Suprapubic skin (tissue), 4 donors: ENCODE measurements around the gene TIMP2. TPM values are rescaled to one million over a fixed set of nuclear protein-coding genes. Genes with fewer than 3 reads are reported as not detected.

Experiments used
- DNase-seq, 2 donors: peaks; one replicate each; pipeline ENCODE4 v3.0.0-alpha.2; 2019; ENCODE audit warnings: low spot score in 2 of 2
- H3K27ac ChIP-seq: fragments of 200-600 bp; sonication (generic); one replicate; pipeline ENCODE4 v1.5.1; 2019
- H3K27me3 ChIP-seq: fragments of 200-600 bp; sonication (generic); one replicate; pipeline ENCODE4 v1.5.1; 2019
- H3K36me3 ChIP-seq: fragments of 200-600 bp; sonication (generic); one replicate; pipeline ENCODE4 v1.5.1; 2019
- H3K4me1 ChIP-seq: fragments of 200-600 bp; sonication (generic); one replicate; pipeline ENCODE4 v1.5.1; 2019
- H3K4me3 ChIP-seq: fragments of 200-600 bp; sonication (generic); one replicate; pipeline ENCODE4 v1.5.1; 2019; ENCODE audit warnings: mild to moderate bottlenecking
- H3K9me3 ChIP-seq: fragments of 200-600 bp; sonication (generic); one replicate; pipeline ENCODE4 v1.5.1; 2019
- CTCF ChIP-seq, 2 donors: fragments of 200-600 bp in 1 of 2; fragments of 450-650 bp in 1 of 2; sonication (generic) in 1 of 2; IDR thresholded peaks; one replicate each; pipeline ENCODE4 v1.5.1; 2016 to 2019; ENCODE audit warnings: antibody characterized with exemption in 2 of 2, mild to moderate bottlenecking in 1 of 2, moderate library complexity in 1 of 2
- EP300 ChIP-seq: sonication (generic); formaldehyde crosslinking; IDR thresholded peaks from one replicate; pipeline ENCODE4 v1.6.1; 2017; ENCODE audit warnings: antibody characterized with exemption
- POLR2A ChIP-seq, 2 donors: fragments of 450-650 bp; IDR thresholded peaks; one replicate each; pipeline ENCODE4 v1.6.1; 2017; ENCODE audit warnings: antibody characterized with exemption in 2 of 2, mild to moderate bottlenecking in 2 of 2, moderate library complexity in 2 of 2
- POLR2AphosphoS5 ChIP-seq, 3 donors: sonication (generic); formaldehyde crosslinking; IDR thresholded peaks; one replicate each; pipeline ENCODE4 v1.6.1; 2017; ENCODE audit warnings: antibody characterized with exemption in 3 of 3
- WGBS: methylation state at CpG from one replicate; pipeline ENCODE4 v1.1.5; 2018; 5-methylcytosine and 5-hydroxymethylcytosine counted together
- total RNA-seq, 4 donors: library from RNA; depleted of rRNA; stranded (reverse); fragments of >200 nt; gene quantifications; one replicate each; pipeline ENCODE4 v1.1.0, GENCODE V29; 2016

TIMP2 gene
- total RNA-seq, 4 donors from 2014 or later: 48.4 to 114 (median 76.0) TPM

DNA sequence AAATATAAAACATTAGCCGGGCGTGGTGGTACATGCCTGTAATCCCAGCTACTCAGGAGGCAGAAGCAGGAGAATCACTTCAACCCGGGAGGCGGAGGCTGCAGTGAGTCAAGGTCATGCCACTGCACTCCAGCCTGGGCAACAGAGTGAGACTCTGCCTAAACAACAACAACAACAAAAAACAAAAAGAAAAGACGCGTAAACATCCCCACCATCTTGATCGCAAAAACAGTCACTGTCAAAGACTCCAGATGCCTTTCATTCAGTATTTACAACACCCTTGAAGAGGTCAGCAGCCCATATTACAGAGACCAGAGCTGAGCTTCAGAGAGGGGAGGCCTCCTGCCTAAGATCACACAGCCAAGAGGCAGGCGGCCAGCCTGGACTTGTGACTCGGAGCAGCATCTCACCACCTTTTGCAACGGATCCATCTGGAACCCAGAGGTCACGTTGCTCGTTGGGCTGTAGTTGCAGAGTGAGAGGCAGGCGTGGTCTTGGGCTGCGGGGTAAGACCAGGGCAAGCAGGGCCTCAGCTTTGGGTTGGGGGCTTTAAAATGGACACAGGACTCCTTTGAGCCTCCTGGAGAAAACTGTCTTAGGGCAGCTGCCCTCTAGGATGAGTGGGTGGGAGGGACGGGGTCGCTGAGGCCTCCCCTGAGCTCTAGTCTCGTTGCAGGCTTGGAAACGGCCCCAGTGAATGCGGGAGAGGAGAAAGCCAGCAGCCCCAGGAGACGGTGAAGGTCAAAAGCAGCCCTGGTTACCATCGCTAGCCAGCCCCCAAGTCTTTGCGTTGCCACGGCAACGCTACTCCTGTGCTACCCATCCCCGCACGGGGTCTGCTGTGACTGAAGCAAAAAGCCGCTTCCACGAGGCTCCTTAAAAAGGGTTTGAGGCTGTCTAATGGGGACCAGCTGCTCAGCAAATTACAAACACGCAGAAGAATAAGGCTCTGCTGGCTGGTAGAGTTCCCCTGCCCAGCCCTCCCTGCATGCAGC lies 28.5 kb upstream of the TIMP2 start:
- no peak for DNase-seq
- H3K36me3 ChIP-seq: no peaks in the 10 kb centered on the region
- WGBS: 71% methylated on average over 29 of the region's 29 CpGs
- no peak overlapping the region for H3K4me3 ChIP-seq
- peaks cover 11% of the 10 kb centered on the region for H3K9me3 ChIP-seq
- H3K27ac ChIP-seq: no peak overlapping the region
- TF ChIP-seq POLR2A (IDR thresholded peaks at IDR 0.05): no peak
- TF ChIP-seq POLR2AphosphoS5 (IDR thresholded peaks at IDR 0.05): no peak
- TF ChIP-seq EP300: no peak
- TF ChIP-seq CTCF (IDR thresholded peaks at IDR 0.05): no peak
- H3K4me1 ChIP-seq: peaks cover 24% of the 10 kb centered on the region
- no peaks in the 10 kb centered on the region for H3K27me3 ChIP-seq

- H3K27me3 ChIP-seq: no peaks in the 10 kb centered on the region
- H3K4me1 ChIP-seq: peaks cover 24% of the 10 kb centered on the region
- WGBS: 52% methylated on average over 6 of the region's 10 CpGs
- TF ChIP-seq EP300: no peak
- TF ChIP-seq POLR2A (IDR thresholded peaks at IDR 0.05): no peak
- TF ChIP-seq CTCF (IDR thresholded peaks at IDR 0.05): no peak
- TF ChIP-seq POLR2AphosphoS5 (IDR thresholded peaks at IDR 0.05): no peak
- H3K27ac ChIP-seq: no peak overlapping the region
- H3K4me3 ChIP-seq: no peak overlapping the region
- DNase-seq: no peak
- peaks cover 11% of the 10 kb centered on the region for H3K9me3 ChIP-seq
- H3K36me3 ChIP-seq: no peaks in the 10 kb centered on the region
Measured at GRCh38 chr17:78952706-78953105, 27.5 kb upstream of the TIMP2 start.

- no peaks in the 10 kb centered on the region for H3K27me3 ChIP-seq
- peak overlapping the region; percentile 12 for H3K27ac ChIP-seq
- peaks cover 11% of the 10 kb centered on the region for H3K9me3 ChIP-seq
- H3K4me1 ChIP-seq: peaks cover 24% of the 10 kb centered on the region
- TF ChIP-seq CTCF (IDR thresholded peaks at IDR 0.05) (no peak), POLR2AphosphoS5 (IDR thresholded peaks at IDR 0.05) (no peak)
- WGBS: 51% methylated on average over 7 of the region's 12 CpGs
- no peak overlapping the region for H3K4me3 ChIP-seq
- no peak for DNase-seq
- H3K36me3 ChIP-seq: no peaks in the 10 kb centered on the region
Measured at GRCh38 chr17:78951967-78952551, 26.9 kb upstream of the TIMP2 start.

- no peak overlapping the region for H3K4me3 ChIP-seq
- no peak for DNase-seq
- TF ChIP-seq POLR2A (IDR thresholded peaks at IDR 0.05) (no peak), CTCF (IDR thresholded peaks at IDR 0.05) (no peak)
- H3K27me3 ChIP-seq: no peaks in the 10 kb centered on the region
- peaks cover 24% of the 10 kb centered on the region for H3K4me1 ChIP-seq
- WGBS: 100% methylated on average over 2 of the region's 2 CpGs
- peaks cover 11% of the 10 kb centered on the region for H3K9me3 ChIP-seq
- H3K27ac ChIP-seq: no peak overlapping the region
- H3K36me3 ChIP-seq: no peaks in the 10 kb centered on the region
Measured at GRCh38 chr17:78950870-78951269, 25.7 kb upstream of the TIMP2 start.
